ENCODE data around the gene L3MBTL4. TPM values are rescaled to one million over a fixed set of nuclear protein-coding genes. Genes with fewer than 3 reads are reported as not detected.

The L3MBTL4 gene
- total RNA-seq, 3 donors from 2014 or later: 7.8 to 23.0 (median 19.7) TPM

- Histone ChIP-seq H3K9me3 (no peaks in the 10 kb centered on the region), H3K27me3 (no peaks in the 10 kb centered on the region), H3K4me3 (no peak overlapping the region), H3K27ac (no peak overlapping the region), H3K36me3 (no peaks in the 10 kb centered on the region), H3K4me1 (no peaks in the 10 kb centered on the region)
- TF ChIP-seq CTCF (IDR thresholded peaks at IDR 0.05) (no peak), POLR2A (IDR thresholded peaks at IDR 0.05) (no peak), POLR2AphosphoS5 (IDR thresholded peaks at IDR 0.05) (no peak)
- intact Hi-C loops (cut with DNase I; ENCODE audit: low total_unique reads): no loop called here
- no peak for DNase-seq (ENCODE audit: low spot score in 2 of 2)
Measured at GRCh38 chr18:6170604-6171003, 244.1 kb downstream of the L3MBTL4 start.

- peaks cover 13 to 14% of the 10 kb centered on the region in 2 donors for H3K9me3 ChIP-seq
- intact Hi-C loops (cut with DNase I; ENCODE audit: low total_unique reads): no loop called here
- H3K27ac ChIP-seq: no peak overlapping the region
Measured at GRCh38 chr18:6161549-6161948, 253.2 kb downstream of the L3MBTL4 start.

DNA sequence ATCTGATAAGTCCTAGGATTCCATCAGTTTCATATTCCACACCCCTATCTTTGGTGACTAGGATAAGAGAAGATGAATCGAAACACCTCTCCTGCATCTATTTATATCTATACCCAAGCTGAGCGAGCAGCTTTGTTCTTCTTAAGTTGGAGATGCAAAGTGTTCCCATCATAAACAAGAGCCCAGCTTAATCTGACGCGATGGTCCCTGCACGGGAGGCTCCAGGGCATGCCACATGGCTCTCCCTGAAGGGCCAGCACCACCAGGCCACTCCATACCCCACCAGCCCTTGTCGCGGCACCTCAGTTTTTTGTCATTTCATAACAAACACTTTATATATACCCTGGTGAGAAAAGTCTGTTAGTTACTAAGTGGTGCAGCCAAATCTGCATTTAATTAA lies 255.3 kb downstream of the L3MBTL4 start:
- DNase-seq (ENCODE audit: low spot score in 2 of 2): no peak
- no peak for TF ChIP-seq POLR2AphosphoS5 (IDR thresholded peaks at IDR 0.05)
- TF ChIP-seq POLR2A (IDR thresholded peaks at IDR 0.05): no peak
- TF ChIP-seq CTCF (IDR thresholded peaks at IDR 0.05): no peak
- Histone ChIP-seq H3K4me1 (no peaks in the 10 kb centered on the region), H3K27me3 (no peaks in the 10 kb centered on the region), H3K4me3 (no peak overlapping the region), H3K36me3 (no peaks in the 10 kb centered on the region), H3K27ac (no peak overlapping the region), H3K9me3 (peaks cover 10% of the 10 kb centered on the region in 2 donors)
- intact Hi-C loops (cut with DNase I; ENCODE audit: low total_unique reads): no loop called here

More at GRCh38 chr18:6161549-6161948, 253.2 kb downstream of the L3MBTL4 start:
- H3K27me3 ChIP-seq: no peaks in the 10 kb centered on the region
- no peak for DNase-seq (ENCODE audit: low spot score in 2 of 2)
- H3K4me1 ChIP-seq: no peaks in the 10 kb centered on the region
- no peak overlapping the region for H3K4me3 ChIP-seq
- no peaks in the 10 kb centered on the region for H3K36me3 ChIP-seq
- TF ChIP-seq CTCF (IDR thresholded peaks at IDR 0.05) (no peak), POLR2AphosphoS5 (IDR thresholded peaks at IDR 0.05) (no peak), POLR2A (IDR thresholded peaks at IDR 0.05) (no peak)

- no peaks in the 10 kb centered on the region for H3K27me3 ChIP-seq
- peaks cover 6 to 8% of the 10 kb centered on the region in 2 donors for H3K9me3 ChIP-seq
- DNase-seq (ENCODE audit: low spot score in 2 of 2): no peak
- no peaks in the 10 kb centered on the region for H3K4me1 ChIP-seq
- no peak overlapping the region for H3K4me3 ChIP-seq
- intact Hi-C loops (cut with DNase I; ENCODE audit: low total_unique reads): no loop called here
- no peaks in the 10 kb centered on the region for H3K36me3 ChIP-seq
- no peak overlapping the region for H3K27ac ChIP-seq
- TF ChIP-seq CTCF (IDR thresholded peaks at IDR 0.05) (no peak), POLR2AphosphoS5 (IDR thresholded peaks at IDR 0.05) (no peak), POLR2A (IDR thresholded peaks at IDR 0.05) (no peak)
Measured at GRCh38 chr18:6158958-6159357, 255.8 kb downstream of the L3MBTL4 start.

DNA sequence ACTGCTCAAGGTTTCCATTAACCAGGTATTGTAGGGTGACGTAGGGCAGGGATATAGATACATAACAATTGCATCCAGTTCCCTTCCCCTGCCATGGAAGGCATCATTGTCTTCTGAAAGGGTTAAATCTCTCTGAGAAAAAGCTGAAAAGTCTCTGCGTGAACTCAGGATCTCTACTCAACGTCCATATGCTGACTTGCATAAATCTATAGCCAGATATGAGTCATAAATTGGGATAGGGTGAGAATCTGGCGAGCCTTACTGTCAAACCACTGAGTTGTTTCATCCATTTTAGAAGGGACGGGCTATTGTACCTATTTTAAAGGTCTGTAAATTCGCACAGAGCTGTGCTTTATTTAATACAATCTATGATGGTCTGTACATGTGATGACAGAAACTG lies 258.3 kb downstream of the L3MBTL4 start:
- no peaks in the 10 kb centered on the region for H3K4me1 ChIP-seq

More for the DNA sequence above, 258.3 kb downstream of the L3MBTL4 start:
- H3K27ac ChIP-seq: no peak overlapping the region
- TF ChIP-seq POLR2A (IDR thresholded peaks at IDR 0.05): no peak
- TF ChIP-seq POLR2AphosphoS5 (IDR thresholded peaks at IDR 0.05): no peak
- TF ChIP-seq CTCF (IDR thresholded peaks at IDR 0.05): no peak
- intact Hi-C loops (cut with DNase I; ENCODE audit: low total_unique reads): no loop called here
- H3K27me3 ChIP-seq: no peaks in the 10 kb centered on the region
- no peak for DNase-seq (ENCODE audit: low spot score in 2 of 2)
- H3K9me3 ChIP-seq: peaks cover 0 to 10% of the 10 kb centered on the region in 2 donors
- no peaks in the 10 kb centered on the region for H3K36me3 ChIP-seq
- no peak overlapping the region for H3K4me3 ChIP-seq
